VCaP (cell line): ENCODE measurements around the gene PKIB.
"Not testable (repeated sequence)": the region's sequence is repeated elsewhere in the genome, so short reads cannot be mapped to it uniquely, and the experiment has no call there.

Experiments used
- H3K27ac ChIP-seq: fragments of 450-650 bp; 2 replicates; pipeline ENCODE4 v1.5.1; 2017
- CTCF ChIP-seq: fragments of 450-650 bp; conservative IDR thresholded peaks from 2 replicates; pipeline ENCODE4 v1.5.1; 2017; ENCODE audit warnings: mild to moderate bottlenecking, moderate library complexity

Gene PKIB

GRCh38 chr6:122740936-122741335 lies 130.7 kb downstream of the PKIB start:
- no peak for TF ChIP-seq CTCF
- no peak overlapping the region for H3K27ac ChIP-seq

- TF ChIP-seq CTCF, result peak; percentile 28
- not testable (repeated sequence) for H3K27ac ChIP-seq
Measured at GRCh38 chr6:122744247-122744646, 134.0 kb downstream of the PKIB start.

GRCh38 chr6:122744856-122745255 lies 134.7 kb downstream of the PKIB start:
- not testable (repeated sequence) for H3K27ac ChIP-seq

- no peak for TF ChIP-seq CTCF
- H3K27ac ChIP-seq, result no peak overlapping the region
Measured at GRCh38 chr6:122746688-122747087, 136.5 kb downstream of the PKIB start.

GRCh38 chr6:122747573-122747972 lies 137.4 kb downstream of the PKIB start:
- H3K27ac ChIP-seq, result no peak overlapping the region
- no peak for TF ChIP-seq CTCF

GRCh38 chr6:122748945-122749344 lies 138.7 kb downstream of the PKIB start:
- H3K27ac ChIP-seq, result not testable (repeated sequence)

- no peak for TF ChIP-seq CTCF
- no peak overlapping the region for H3K27ac ChIP-seq
Measured at GRCh38 chr6:122749451-122750050, 139.3 kb downstream of the PKIB start.

GRCh38 chr6:122751326-122751725 lies 141.1 kb downstream of the PKIB start:
- TF ChIP-seq CTCF, result no peak
- H3K27ac ChIP-seq, result no peak overlapping the region

GRCh38 chr6:122752459-122752858 lies 142.3 kb downstream of the PKIB start:
- no peak overlapping the region for H3K27ac ChIP-seq
- TF ChIP-seq CTCF, result no peak
